Hepatocyte (in vitro differentiated cells): ENCODE measurements around the gene PUSL1. TPM values are rescaled to one million over a fixed set of nuclear protein-coding genes. Genes with fewer than 3 reads are reported as not detected.

Experiments
- DNase-seq: peaks from one replicate; pipeline ENCODE4 v3.0.0-alpha.2; 2016; ENCODE audit warnings: low spot score
- H2AFZ ChIP-seq: fragments of 200-600 bp; sonication (generic); 2 replicates; pipeline ENCODE4 v1.6.0; 2016; ENCODE audit warnings: antibody characterized with exemption, mild to moderate bottlenecking
- H3K27ac ChIP-seq: fragments of 200-600 bp; sonication (generic); 2 replicates; pipeline ENCODE4 v1.5.1; 2016; ENCODE audit warnings: mild to moderate bottlenecking
- H3K27me3 ChIP-seq: fragments of 200-600 bp; sonication (generic); 2 replicates; pipeline ENCODE4 v1.6.1; 2016
- H3K36me3 ChIP-seq: fragments of 200-600 bp; sonication (generic); replicated peaks from 2 replicates; pipeline ENCODE4 v1.5.1; 2016; ENCODE audit warnings: low read depth; ENCODE audit not compliant: insufficient read depth
- H3K4me1 ChIP-seq: fragments of 200-600 bp; sonication (generic); 2 replicates; pipeline ENCODE4 v1.5.1; 2016; ENCODE audit warnings: mild to moderate bottlenecking, moderate library complexity; ENCODE audit not compliant: insufficient read depth
- H3K4me2 ChIP-seq: fragments of 200-600 bp; sonication (generic); 2 replicates; pipeline ENCODE4 v1.6.0; 2016
- H3K4me3 ChIP-seq: fragments of 200-600 bp; sonication (generic); 2 replicates; pipeline ENCODE4 v1.5.1; 2016; ENCODE audit warnings: mild to moderate bottlenecking
- H3K79me2 ChIP-seq: fragments of 200-600 bp; sonication (generic); 2 replicates; pipeline ENCODE4 v1.6.0; 2017; ENCODE audit warnings: mild to moderate bottlenecking
- H3K9me2 ChIP-seq: fragments of 200-600 bp; sonication (generic); replicated peaks from 2 replicates; pipeline ENCODE4 v1.6.0; 2017; ENCODE audit warnings: mild to moderate bottlenecking; ENCODE audit not compliant: insufficient read depth
- H3K9me3 ChIP-seq: fragments of 200-600 bp; sonication (generic); 2 replicates; pipeline ENCODE4 v1.5.1; 2016; ENCODE audit warnings: low read depth, mild to moderate bottlenecking
- H4K20me1 ChIP-seq: fragments of 200-600 bp; sonication (generic); 2 replicates; pipeline ENCODE4 v1.6.0; 2016; ENCODE audit warnings: mild to moderate bottlenecking; ENCODE audit not compliant: insufficient read depth, poor library complexity, severe bottlenecking
- CTCF ChIP-seq: fragments of 200-600 bp; sonication (generic); IDR thresholded peaks from 2 replicates; pipeline ENCODE4 v1.5.1; 2016; ENCODE audit warnings: antibody characterized with exemption, mild to moderate bottlenecking; ENCODE audit not compliant: poor library complexity
- EZH2 ChIP-seq: fragments of 200-600 bp; sonication (generic); IDR thresholded peaks from 2 replicates; pipeline ENCODE4 v1.6.1; 2016; ENCODE audit warnings: antibody characterized with exemption, mild to moderate bottlenecking, borderline replicate concordance
- EZH2phosphoT487 ChIP-seq: fragments of 200-600 bp; sonication (generic); IDR thresholded peaks from one replicate; pipeline ENCODE4 v1.6.1; 2018; ENCODE audit warnings: antibody characterized with exemption, mild to moderate bottlenecking, low read depth, moderate library complexity; ENCODE audit not compliant: unreplicated experiment, severe bottlenecking
- WGBS: methylation state at CpG from one replicate; pipeline ENCODE4 v1.1.6; 2016; ENCODE audit warnings: low lambda C conversion rate; ENCODE audit errors: missing lambda C conversion rate; 5-methylcytosine and 5-hydroxymethylcytosine counted together
- polyA plus RNA-seq: library from polyadenylated mRNA; unstranded; fragments of >200 nt; fragmentation: Nextera tagmentation; extraction: Ambion mirVana; gene quantifications from 2 replicates; pipeline ENCODE4 v1.2.1, GENCODE V29; 2016
- total RNA-seq: library from RNA; depleted of rRNA; stranded (reverse); fragments of >200 nt; gene quantifications from 2 replicates; pipeline ENCODE4 v1.2.3, GENCODE V29; 2014

Gene PUSL1
- total and polyA plus RNA-seq, 2 experiments from 2014 or later: 27.7 to 37.2 TPM

GRCh38 chr1:1283821-1284220, 24.6 kb upstream of the PUSL1 start:
- Histone ChIP-seq H3K4me3 (no peak overlapping the region), H3K9me3 (no peaks in the 10 kb centered on the region), H4K20me1 (no peaks in the 10 kb centered on the region), H2AFZ (no peak overlapping the region), H3K36me3 (no peaks in the 10 kb centered on the region), H3K27me3 (no peaks in the 10 kb centered on the region), H3K27ac (no peak overlapping the region), H3K9me2 (no peaks in the 10 kb centered on the region), H3K4me2 (no peak overlapping the region), H3K4me1 (no peaks in the 10 kb centered on the region), H3K79me2 (no peaks in the 10 kb centered on the region)
- no peak for TF ChIP-seq EZH2phosphoT487
- 46% methylated on average over 8 of the region's 9 CpGs for WGBS
- no peak for DNase-seq

- no peak for DNase-seq
- H3K4me2 ChIP-seq: no peak overlapping the region
- no peaks in the 10 kb centered on the region for H3K36me3 ChIP-seq
- no peak overlapping the region for H3K4me3 ChIP-seq
- H3K9me3 ChIP-seq: no peaks in the 10 kb centered on the region
- WGBS: 90% methylated on average over 27 of the region's 32 CpGs
- H4K20me1 ChIP-seq: no peaks in the 10 kb centered on the region
- H3K27ac ChIP-seq: no peak overlapping the region
- no peak overlapping the region for H2AFZ ChIP-seq
- no peaks in the 10 kb centered on the region for H3K9me2 ChIP-seq
- no peaks in the 10 kb centered on the region for H3K79me2 ChIP-seq
- no peak for TF ChIP-seq EZH2phosphoT487
- no peak for TF ChIP-seq EZH2
- TF ChIP-seq CTCF: no peak
- no peaks in the 10 kb centered on the region for H3K27me3 ChIP-seq
- no peaks in the 10 kb centered on the region for H3K4me1 ChIP-seq
These were observed 23.9 kb upstream of the PUSL1 start for GRCh38 chr1:1284221-1285101.

- Histone ChIP-seq H3K9me3 (no peaks in the 10 kb centered on the region), H4K20me1 (no peaks in the 10 kb centered on the region), H3K9me2 (no peaks in the 10 kb centered on the region), H3K4me1 (no peaks in the 10 kb centered on the region), H3K27ac (no peak overlapping the region), H3K79me2 (no peaks in the 10 kb centered on the region), H3K4me2 (no peak overlapping the region), H3K4me3 (no peak overlapping the region), H3K36me3 (no peaks in the 10 kb centered on the region), H3K27me3 (no peaks in the 10 kb centered on the region), H2AFZ (no peak overlapping the region)
- no peak for TF ChIP-seq CTCF
- no peak for TF ChIP-seq EZH2
- TF ChIP-seq EZH2phosphoT487: no peak
- WGBS: 88% methylated on average over 18 of the region's 22 CpGs
- no peak for DNase-seq
These were observed 23.3 kb upstream of the PUSL1 start for GRCh38 chr1:1285102-1285571.

- TF ChIP-seq EZH2phosphoT487 (no peak), EZH2 (no peak), CTCF (no peak)
- Histone ChIP-seq H3K79me2 (no peaks in the 10 kb centered on the region), H2AFZ (no peak overlapping the region), H3K4me3 (no peak overlapping the region), H3K4me1 (no peaks in the 10 kb centered on the region), H3K4me2 (no peak overlapping the region), H3K9me2 (no peaks in the 10 kb centered on the region), H3K27ac (no peak overlapping the region), H4K20me1 (no peaks in the 10 kb centered on the region), H3K9me3 (no peaks in the 10 kb centered on the region), H3K36me3 (no peaks in the 10 kb centered on the region), H3K27me3 (no peaks in the 10 kb centered on the region)
- DNase-seq: no peak
- 88% methylated on average over 34 of the region's 37 CpGs for WGBS
These were observed 22.6 kb upstream of the PUSL1 start for GRCh38 chr1:1285611-1286311.
